HepG2 (cell line): ENCODE data around the gene PLCB1. TPM values are rescaled to one million over a fixed set of nuclear protein-coding genes. Genes with fewer than 3 reads are reported as not detected.

Experiments
- ARID3A ChIP-seq: IDR thresholded peaks from 2 replicates; pipeline ENCODE4 v1.6.1; 2012; ENCODE audit warnings: low read depth, low read length, improper control_type of control experiment
- CBFB ChIP-seq: sonication (generic); formaldehyde crosslinking; IDR thresholded peaks from 2 replicates; pipeline ENCODE4 v1.4.0; 2020; ENCODE audit warnings: missing genetic modification reagents
- CREM ChIP-seq, 2 experiments: sonication (generic) in 1 of 2; formaldehyde crosslinking in 1 of 2; IDR thresholded peaks; 2 replicates each; pipeline versions ENCODE4 v1.4.0 to v1.6.1; 2016 to 2020; ENCODE audit warnings: antibody characterized with exemption in 1 of 2, mild to moderate bottlenecking in 1 of 2, missing genetic modification reagents in 1 of 2
- DBP ChIP-seq: sonication (generic); formaldehyde crosslinking; IDR thresholded peaks from 2 replicates; pipeline ENCODE4 v1.4.0; 2020; ENCODE audit warnings: missing genetic modification reagents; ENCODE audit errors: not compliant biosample characterization
- GLI4 ChIP-seq: sonication (generic); formaldehyde crosslinking; IDR thresholded peaks from 2 replicates; pipeline ENCODE4 v1.5.1; 2020; ENCODE audit warnings: missing genetic modification reagents, mild to moderate bottlenecking, moderate library complexity, borderline replicate concordance
- GPBP1L1 ChIP-seq: sonication (generic); formaldehyde crosslinking; IDR thresholded peaks from 2 replicates; pipeline ENCODE4 v1.5.0; 2020; ENCODE audit warnings: mild to moderate bottlenecking, missing genetic modification reagents
- KDM6A ChIP-seq: IDR thresholded peaks from 2 replicates; pipeline ENCODE4 v1.6.1; 2016; ENCODE audit warnings: low read depth
- RORA ChIP-seq: sonication (generic); formaldehyde crosslinking; IDR thresholded peaks from 2 replicates; pipeline ENCODE4 v1.5.0; 2020; ENCODE audit warnings: mild to moderate bottlenecking, missing genetic modification reagents, moderate library complexity
- SALL2 ChIP-seq: sonication (generic); formaldehyde crosslinking; IDR thresholded peaks from 2 replicates; pipeline ENCODE4 v1.8.1; 2023; ENCODE audit warnings: mild to moderate bottlenecking, missing genetic modification reagents, inconsistent platforms
- SATB2 ChIP-seq: sonication (generic); formaldehyde crosslinking; IDR thresholded peaks from 2 replicates; pipeline ENCODE4 v1.5.0; 2020; ENCODE audit warnings: missing genetic modification reagents
- SNRNP70 ChIP-seq: fragments of 200-400 bp; formaldehyde crosslinking; IDR thresholded peaks from 2 replicates; pipeline ENCODE4 v1.6.1; 2017; ENCODE audit warnings: mild to moderate bottlenecking, low read depth, low read length, moderate library complexity
- TAF15 ChIP-seq: fragments of 200-400 bp; formaldehyde crosslinking; IDR thresholded peaks from one replicate; pipeline ENCODE4 v1.6.1; 2018; ENCODE audit warnings: mild to moderate bottlenecking, low read depth, low read length; ENCODE audit not compliant: poor library complexity, severe bottlenecking
- ZFP41 ChIP-seq: sonication (generic); formaldehyde crosslinking; IDR thresholded peaks from 2 replicates; pipeline ENCODE4 v1.4.0; 2020; ENCODE audit warnings: mild to moderate bottlenecking, missing genetic modification reagents, borderline replicate concordance
- ZKSCAN8 ChIP-seq: IDR thresholded peaks from 2 replicates; pipeline ENCODE4 v1.6.1; 2016; ENCODE audit warnings: borderline replicate concordance, missing genetic modification reagents, missing compliant biosample characterization
- ZNF333 ChIP-seq: sonication (generic); formaldehyde crosslinking; IDR thresholded peaks from 2 replicates; pipeline ENCODE4 v1.4.0; 2020; ENCODE audit warnings: mild to moderate bottlenecking, missing genetic modification reagents, borderline replicate concordance
- ZNF414 ChIP-seq: sonication (generic); formaldehyde crosslinking; IDR thresholded peaks from 2 replicates; pipeline ENCODE4 v1.5.0; 2020; ENCODE audit warnings: missing genetic modification reagents
- ZNF512 ChIP-seq: sonication (generic); formaldehyde crosslinking; IDR thresholded peaks from 2 replicates; pipeline ENCODE4 v1.4.0; 2020; ENCODE audit warnings: mild to moderate bottlenecking, missing genetic modification reagents
- ZNF556 ChIP-seq: sonication (generic); formaldehyde crosslinking; IDR thresholded peaks from 2 replicates; pipeline ENCODE4 v1.4.0; 2020; ENCODE audit warnings: mild to moderate bottlenecking, missing genetic modification reagents, borderline replicate concordance
- ZNF619 ChIP-seq: sonication (generic); formaldehyde crosslinking; IDR thresholded peaks from 2 replicates; pipeline ENCODE4 v1.4.0; 2020; ENCODE audit warnings: mild to moderate bottlenecking, missing genetic modification reagents
- ZNF652 ChIP-seq: IDR thresholded peaks from 2 replicates; pipeline ENCODE4 v1.6.1; 2016; ENCODE audit warnings: low read depth, borderline replicate concordance
- ZNF891 ChIP-seq: sonication (generic); formaldehyde crosslinking; IDR thresholded peaks from 2 replicates; pipeline ENCODE4 v1.5.0; 2020; ENCODE audit warnings: mild to moderate bottlenecking, missing genetic modification reagents
- polyA plus RNA-seq, 8 experiments: library from polyadenylated mRNA; depleted of rRNA in 3 of 8; stranded (reverse) in 7 of 8; unstranded in 1 of 8; fragments of >200 nt; fragmentation: Illumina TruSeq in 4 of 8; extraction: Trizol in 4 of 8; gene quantifications; 2 replicates each; pipeline versions ENCODE4 v1.2.1 to v1.2.3, GENCODE V29; 2011 to 2016; ENCODE audit warnings: low read depth in 4 of 8, missing spikeins in 1 of 8, mixed read lengths in 1 of 8; ENCODE audit not compliant: insufficient read depth in 1 of 8
- total RNA-seq, 5 experiments: library from RNA; depleted of rRNA; stranded (reverse); fragments of >200 nt; fragmentation: Illumina TruSeq; extraction: Trizol; gene quantifications; 2 replicates each; pipeline ENCODE4 v1.2.3, GENCODE V29; 2016; ENCODE audit warnings: low read depth in 1 of 5

The PLCB1 gene
- total and polyA plus RNA-seq, 2 of the 13 experiments (the other 11 are each of a cell fraction or from before 2014, with no cell fraction given): 42.4 to 55.9 TPM

GRCh38 chr20:8131598-8132483 lies at the start of gene PLCB1 (continued):
- TF ChIP-seq ZNF652 (CRISPR knock-in tag): no peak
- no peak for TF ChIP-seq ZNF619 (CRISPR knock-in tag)
- 0 out of 2 replicates have a peak, but pooled peaks have one; percentile 30 for TF ChIP-seq ZNF333
- TF ChIP-seq ZNF556 (CRISPR knock-in tag): no peak
- peak; percentile 57; the same call in 1 of the 2 replicates for TF ChIP-seq SALL2
- TF ChIP-seq SNRNP70: no peak
- TF ChIP-seq SATB2: no peak
- no peak for TF ChIP-seq ZFP41 (CRISPR knock-in tag)
- TF ChIP-seq ARID3A: peak; percentile 79; the same call in 1 of the 2 replicates
- TF ChIP-seq CBFB: no peak
- peak; percentile 79; the same call in 1 of the 2 replicates for TF ChIP-seq ZKSCAN8 (CRISPR knock-in tag)
- no peak for TF ChIP-seq CREM (IDR thresholded peaks at IDR 0.05)
- TF ChIP-seq CREM (CRISPR knock-in tag; IDR thresholded peaks at IDR 0.05): no peak
- no peak for TF ChIP-seq GLI4
- TF ChIP-seq GPBP1L1: no peak
- no peak; the same call in 1 of the 2 replicates for TF ChIP-seq ZNF891 (CRISPR knock-in tag)
- TF ChIP-seq ZNF414 (CRISPR knock-in tag): peak; percentile 36; the same call in 1 of the 2 replicates
- no peak for TF ChIP-seq KDM6A
- TF ChIP-seq DBP (CRISPR knock-in tag): no peak
- no peak for TF ChIP-seq TAF15
- no peak for TF ChIP-seq ZNF512 (CRISPR knock-in tag)
- no peak for TF ChIP-seq RORA (CRISPR knock-in tag)
